Measurements from ENCODE around the gene PITHD1.
A peak's percentile ranks its signal among the peaks of the same experiment; 100 is the strongest.
"Not testable (repeated sequence)": the region's sequence is repeated elsewhere in the genome, so short reads cannot be mapped to it uniquely, and the experiment has no call there.

Gene PITHD1

GRCh38 chr1:23757812-23758211, 20.4 kb upstream of the PITHD1 start:
- H3K27me3 Mint-ChIP-seq, result no peaks in the 10 kb centered on the region
- H3K27ac Mint-ChIP-seq, result no peak overlapping the region
- H3K9me3 Mint-ChIP-seq (ENCODE audit: low read depth), result no peaks in the 10 kb centered on the region
- H3K4me3 Mint-ChIP-seq, result no peak overlapping the region
- peaks cover 4% of the 10 kb centered on the region for H3K36me3 Mint-ChIP-seq
- no peaks in the 10 kb centered on the region for H3K4me1 Mint-ChIP-seq (ENCODE audit: low read depth)

GRCh38 chr1:23759277-23759676, 18.9 kb upstream of the PITHD1 start:
- Mint-ChIP-seq H3K4me3 (no peak overlapping the region), H3K4me1 (ENCODE audit: low read depth) (no peaks in the 10 kb centered on the region), H3K27ac (no peak overlapping the region), H3K9me3 (ENCODE audit: low read depth) (no peaks in the 10 kb centered on the region), H3K27me3 (no peaks in the 10 kb centered on the region), H3K36me3 (peaks cover 4% of the 10 kb centered on the region)

GRCh38 chr1:23763041-23763577, 15.1 kb upstream of the PITHD1 start:
- Mint-ChIP-seq H3K9me3 (ENCODE audit: low read depth) (no peaks in the 10 kb centered on the region), H3K36me3 (peaks cover 4% of the 10 kb centered on the region), H3K27me3 (no peaks in the 10 kb centered on the region), H3K4me1 (ENCODE audit: low read depth) (no peaks in the 10 kb centered on the region), H3K4me3 (no peak overlapping the region), H3K27ac (no peak overlapping the region)

- H3K4me1 Mint-ChIP-seq (ENCODE audit: low read depth), result peaks cover 4% of the 10 kb centered on the region
- no peak overlapping the region for H3K4me3 Mint-ChIP-seq
- H3K9me3 Mint-ChIP-seq (ENCODE audit: low read depth), result no peaks in the 10 kb centered on the region
- no peaks in the 10 kb centered on the region for H3K27me3 Mint-ChIP-seq
- no peaks in the 10 kb centered on the region for H3K36me3 Mint-ChIP-seq
- H3K27ac Mint-ChIP-seq, result no peak overlapping the region
Observed at GRCh38 chr1:23768733-23769132, 9.5 kb upstream of the PITHD1 start.

GRCh38 chr1:23772049-23772853, 6.0 kb upstream of the PITHD1 start:
- H3K9me3 Mint-ChIP-seq (ENCODE audit: low read depth), result no peaks in the 10 kb centered on the region
- no peak overlapping the region for H3K27ac Mint-ChIP-seq
- no peaks in the 10 kb centered on the region for H3K36me3 Mint-ChIP-seq
- H3K4me1 Mint-ChIP-seq (ENCODE audit: low read depth), result peaks cover 28% of the 10 kb centered on the region
- H3K4me3 Mint-ChIP-seq, result no peak overlapping the region
- H3K27me3 Mint-ChIP-seq, result no peaks in the 10 kb centered on the region

- H3K36me3 Mint-ChIP-seq, result no peaks in the 10 kb centered on the region
- no peaks in the 10 kb centered on the region for H3K27me3 Mint-ChIP-seq
- no peak overlapping the region for H3K4me3 Mint-ChIP-seq
- no peak overlapping the region for H3K27ac Mint-ChIP-seq
- H3K9me3 Mint-ChIP-seq (ENCODE audit: low read depth), result no peaks in the 10 kb centered on the region
- H3K4me1 Mint-ChIP-seq (ENCODE audit: low read depth), result peaks cover 31% of the 10 kb centered on the region
Observed at GRCh38 chr1:23772854-23773242, 5.4 kb upstream of the PITHD1 start.

GRCh38 chr1:23774174-23774880, 3.9 kb upstream of the PITHD1 start:
- Mint-ChIP-seq H3K27me3 (no peaks in the 10 kb centered on the region), H3K9me3 (ENCODE audit: low read depth) (no peaks in the 10 kb centered on the region), H3K36me3 (no peaks in the 10 kb centered on the region), H3K4me1 (ENCODE audit: low read depth) (peaks cover 39% of the 10 kb centered on the region), H3K27ac (no peak overlapping the region), H3K4me3 (no peak overlapping the region)

- Mint-ChIP-seq H3K36me3 (peaks cover 7% of the 10 kb centered on the region), H3K27ac (no peak overlapping the region), H3K27me3 (no peaks in the 10 kb centered on the region), H3K9me3 (ENCODE audit: low read depth) (no peaks in the 10 kb centered on the region), H3K4me3 (peak overlapping the region; percentile 57), H3K4me1 (ENCODE audit: low read depth) (peaks cover 50% of the 10 kb centered on the region)
Observed at GRCh38 chr1:23776217-23776616, 2.0 kb upstream of the PITHD1 start.

- Mint-ChIP-seq H3K4me3 (peak overlapping the region; percentile 97), H3K9me3 (ENCODE audit: low read depth) (no peaks in the 10 kb centered on the region), H3K27me3 (no peaks in the 10 kb centered on the region), H3K27ac (peak overlapping the region; percentile 83), H3K4me1 (ENCODE audit: low read depth) (peaks cover 43% of the 10 kb centered on the region), H3K36me3 (peaks cover 7% of the 10 kb centered on the region)
Observed at GRCh38 chr1:23779826-23780371, 1.7 kb downstream of the PITHD1 start.

GRCh38 chr1:23783141-23783540, 4.9 kb downstream of the PITHD1 start:
- Mint-ChIP-seq H3K4me1 (ENCODE audit: low read depth) (peaks cover 24% of the 10 kb centered on the region), H3K36me3 (peaks cover 12% of the 10 kb centered on the region)
- not testable (repeated sequence) for H3K4me3 Mint-ChIP-seq; H3K9me3 Mint-ChIP-seq (ENCODE audit: low read depth); H3K27me3 Mint-ChIP-seq; H3K27ac Mint-ChIP-seq

- no peaks in the 10 kb centered on the region for H3K27me3 Mint-ChIP-seq
- no peak overlapping the region for H3K27ac Mint-ChIP-seq
- H3K4me3 Mint-ChIP-seq, result no peak overlapping the region
- peaks cover 14% of the 10 kb centered on the region for H3K4me1 Mint-ChIP-seq (ENCODE audit: low read depth)
- H3K36me3 Mint-ChIP-seq, result peaks cover 9% of the 10 kb centered on the region
- no peaks in the 10 kb centered on the region for H3K9me3 Mint-ChIP-seq (ENCODE audit: low read depth)
Observed at GRCh38 chr1:23784846-23785245, 6.6 kb downstream of the PITHD1 start.

- H3K4me1 Mint-ChIP-seq (ENCODE audit: low read depth), result peaks cover 17% of the 10 kb centered on the region
- no peaks in the 10 kb centered on the region for H3K9me3 Mint-ChIP-seq (ENCODE audit: low read depth)
- H3K4me3 Mint-ChIP-seq, result no peak overlapping the region
- peaks cover 5% of the 10 kb centered on the region for H3K36me3 Mint-ChIP-seq
- no peaks in the 10 kb centered on the region for H3K27me3 Mint-ChIP-seq
- H3K27ac Mint-ChIP-seq, result no peak overlapping the region
Observed at GRCh38 chr1:23787701-23788100, 9.5 kb downstream of the PITHD1 start.

GRCh38 chr1:23788695-23789094, 10.5 kb downstream of the PITHD1 start:
- Mint-ChIP-seq H3K36me3 (peaks cover 5% of the 10 kb centered on the region), H3K27ac (peak overlapping the region; percentile 22), H3K4me3 (peak overlapping the region; percentile 6), H3K9me3 (ENCODE audit: low read depth) (no peaks in the 10 kb centered on the region), H3K4me1 (ENCODE audit: low read depth) (peaks cover 17% of the 10 kb centered on the region), H3K27me3 (no peaks in the 10 kb centered on the region)

GRCh38 chr1:23790696-23791515, 12.7 kb downstream of the PITHD1 start, which contains the start of gene LYPLA2:
TSS of gene LYPLA2 (plus strand) at chr1:23791145. CDS start at chr1:23792683, 1,538 bp downstream.
- peaks cover 5% of the 10 kb centered on the region for H3K36me3 Mint-ChIP-seq
- no peaks in the 10 kb centered on the region for H3K9me3 Mint-ChIP-seq (ENCODE audit: low read depth)
- H3K27ac Mint-ChIP-seq, result peak within 1 kb of the TSS; percentile 93

More at GRCh38 chr1:23790696-23791515, 12.7 kb downstream of the PITHD1 start, which contains the start of gene LYPLA2:
- Mint-ChIP-seq H3K4me1 (ENCODE audit: low read depth) (peaks cover 19% of the 10 kb centered on the region), H3K27me3 (no peaks in the 10 kb centered on the region), H3K4me3 (peak within 1 kb of the TSS; percentile 99)
